Gastrocnemius medialis (tissue), 4 donors: ENCODE results near the gene TCF7L2.

ENCODE experiments used
- POLR2A ChIP-seq, 2 donors: fragments of 450-650 bp; IDR thresholded peaks; one replicate each; pipeline ENCODE4 v1.6.1; 2017; ENCODE audit warnings: antibody characterized with exemption in 2 of 2, mild to moderate bottlenecking in 2 of 2, moderate library complexity in 2 of 2
- TF ChIP-seq, protein P1 (sequence below), 5 experiments: fragments of 450-650 bp in 3 of 5; fragments of 200-600 bp in 2 of 5; sonication (generic) in 2 of 5; IDR thresholded peaks in 4 of 5; conservative IDR thresholded peaks in 1 of 5; 1 replicate in 4 of 5; 2 replicates in 1 of 5; pipeline ENCODE4 v1.5.1; 2016 to 2019; ENCODE audit warnings: antibody characterized with exemption in 5 of 5, mild to moderate bottlenecking in 3 of 5, moderate library complexity in 3 of 5

DNA sequence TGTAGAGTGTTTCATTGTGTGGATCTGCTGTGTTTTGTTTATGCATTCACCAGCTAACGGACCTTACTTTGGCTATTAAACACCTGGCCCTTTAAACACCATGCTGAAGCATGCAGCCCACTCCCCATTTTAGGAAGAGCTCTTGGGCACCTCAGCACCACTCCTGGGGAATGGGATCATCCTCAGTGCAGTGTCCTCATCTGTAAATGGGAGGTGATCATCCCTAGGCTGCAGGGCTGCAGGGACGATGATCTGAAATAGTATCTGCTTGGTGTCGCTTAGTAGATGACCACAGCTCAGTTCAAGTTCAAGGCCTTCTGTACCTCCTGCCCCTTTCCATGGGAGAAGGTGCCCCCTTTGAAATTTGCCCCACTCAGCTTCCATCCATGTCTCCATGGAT is 229.9 kb downstream of the TCF7L2 start:
- TF ChIP-seq, protein P1, sequence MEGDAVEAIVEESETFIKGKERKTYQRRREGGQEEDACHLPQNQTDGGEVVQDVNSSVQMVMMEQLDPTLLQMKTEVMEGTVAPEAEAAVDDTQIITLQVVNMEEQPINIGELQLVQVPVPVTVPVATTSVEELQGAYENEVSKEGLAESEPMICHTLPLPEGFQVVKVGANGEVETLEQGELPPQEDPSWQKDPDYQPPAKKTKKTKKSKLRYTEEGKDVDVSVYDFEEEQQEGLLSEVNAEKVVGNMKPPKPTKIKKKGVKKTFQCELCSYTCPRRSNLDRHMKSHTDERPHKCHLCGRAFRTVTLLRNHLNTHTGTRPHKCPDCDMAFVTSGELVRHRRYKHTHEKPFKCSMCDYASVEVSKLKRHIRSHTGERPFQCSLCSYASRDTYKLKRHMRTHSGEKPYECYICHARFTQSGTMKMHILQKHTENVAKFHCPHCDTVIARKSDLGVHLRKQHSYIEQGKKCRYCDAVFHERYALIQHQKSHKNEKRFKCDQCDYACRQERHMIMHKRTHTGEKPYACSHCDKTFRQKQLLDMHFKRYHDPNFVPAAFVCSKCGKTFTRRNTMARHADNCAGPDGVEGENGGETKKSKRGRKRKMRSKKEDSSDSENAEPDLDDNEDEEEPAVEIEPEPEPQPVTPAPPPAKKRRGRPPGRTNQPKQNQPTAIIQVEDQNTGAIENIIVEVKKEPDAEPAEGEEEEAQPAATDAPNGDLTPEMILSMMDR (IDR thresholded peaks at IDR 0.05 in 4 of 5, conservative IDR thresholded peaks at IDR 0.05 in 1 of 5), result no peak
- no peak for TF ChIP-seq POLR2A (IDR thresholded peaks at IDR 0.05)
